Posterior cingulate gyrus (tissue), 11 donors: ENCODE measurements around the gene TBC1D22A.
A peak's percentile ranks its signal among the peaks of the same experiment; 100 is the strongest.

Experiments
- DNase-seq, 10 donors: peaks; one replicate each; pipeline versions ENCODE4 v3.0.0 to v3.0.0-alpha.2; 2020 to 2021; ENCODE audit warnings: mixed read lengths in 3 of 10
- intact Hi-C: fragments of 100-400 bp; cut with DNase I; formaldehyde crosslinking; loops from one replicate; pipeline ENCODE4 v1.15.1; 2023

TBC1D22A gene

DNA sequence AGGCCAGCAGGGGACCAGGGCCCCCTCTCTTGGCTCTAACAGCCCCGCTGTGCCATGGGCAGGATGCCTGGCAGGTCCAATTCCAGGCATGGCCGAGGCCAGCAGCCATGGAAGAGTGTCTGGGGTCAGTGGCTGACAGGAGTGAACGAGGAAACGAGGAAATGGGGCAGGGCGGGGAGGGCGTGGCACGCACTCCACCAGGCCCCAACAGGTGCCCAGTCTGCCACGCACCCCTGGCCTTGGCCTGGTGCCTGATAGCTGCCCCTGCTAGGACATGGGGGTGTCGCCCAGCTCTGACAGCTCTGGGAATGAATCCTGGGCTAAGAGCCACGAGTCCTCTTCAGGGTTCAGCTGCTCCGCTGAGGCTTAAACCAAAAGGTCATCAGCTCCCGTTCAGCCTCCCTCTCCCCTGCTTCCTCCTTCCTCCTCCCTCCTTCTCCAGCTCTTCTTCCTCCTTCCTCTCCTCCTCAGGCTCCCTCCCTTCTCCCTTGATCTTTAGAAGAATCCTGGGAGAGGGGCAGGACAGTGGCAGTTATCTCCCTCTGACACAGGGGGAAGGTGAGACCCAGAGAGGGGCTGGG, 11.5 kb upstream of the TBC1D22A start:
- intact Hi-C loops = no loop called here
- peak in 2 of 10 donors; percentile 23 to 52 for DNase-seq

DNA sequence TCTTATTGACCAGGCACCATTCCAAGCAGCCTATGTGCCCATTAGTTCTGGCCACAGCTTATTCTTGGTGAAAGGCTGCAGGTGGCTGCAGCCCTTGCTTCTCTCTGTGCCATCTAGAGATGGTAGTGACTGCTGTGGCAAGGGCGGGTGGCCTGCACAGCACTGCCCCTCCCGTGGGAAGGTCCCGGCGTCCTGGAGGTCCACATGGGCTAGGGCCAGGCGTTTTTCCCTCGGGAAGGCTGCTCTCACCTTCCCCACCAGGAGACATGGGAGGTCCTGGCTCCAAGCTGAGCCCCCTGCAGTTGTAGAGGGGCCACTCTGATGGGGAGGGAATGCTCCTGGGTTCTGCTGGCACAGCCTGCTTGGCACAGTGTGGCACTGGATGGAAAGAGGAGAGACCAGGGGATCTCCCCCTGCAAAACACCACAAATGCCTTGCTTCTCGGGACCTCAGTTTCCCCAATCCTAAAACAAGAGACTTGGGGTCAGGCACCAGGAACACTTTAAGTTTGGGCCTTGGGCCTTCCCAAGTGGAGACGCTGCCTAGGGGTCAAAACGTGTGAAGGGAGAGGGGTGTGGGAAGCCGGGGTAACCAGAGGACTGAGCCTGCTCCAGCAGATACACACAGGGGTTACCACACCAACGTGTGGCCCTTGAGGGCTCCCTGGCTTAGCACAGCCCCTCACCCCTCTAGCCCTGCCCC, 10.0 kb upstream of the TBC1D22A start:
- DNase-seq = peak in 2 of 10 donors; percentile 19 to 70
- intact Hi-C loops = no loop called here

DNA sequence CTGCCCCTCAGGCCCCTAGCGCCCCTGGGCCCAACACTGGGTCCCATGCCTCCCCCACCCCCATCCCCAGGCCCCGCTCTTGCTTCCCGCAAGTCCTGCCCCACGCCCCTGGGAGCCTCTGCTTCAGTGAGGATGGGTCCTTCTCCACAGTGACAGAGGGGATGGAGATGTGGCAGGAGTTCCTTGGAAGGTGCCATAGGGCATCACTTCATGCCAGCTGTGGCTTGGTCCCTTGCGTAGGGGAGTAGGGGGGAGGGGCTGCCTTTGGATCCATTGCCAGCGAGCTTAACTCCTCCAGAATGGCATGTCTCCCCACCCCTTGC, 9.5 kb upstream of the TBC1D22A start:
- intact Hi-C loops = no loop called here
- peak in 1 of 10 donors; percentile 15 for DNase-seq

DNA sequence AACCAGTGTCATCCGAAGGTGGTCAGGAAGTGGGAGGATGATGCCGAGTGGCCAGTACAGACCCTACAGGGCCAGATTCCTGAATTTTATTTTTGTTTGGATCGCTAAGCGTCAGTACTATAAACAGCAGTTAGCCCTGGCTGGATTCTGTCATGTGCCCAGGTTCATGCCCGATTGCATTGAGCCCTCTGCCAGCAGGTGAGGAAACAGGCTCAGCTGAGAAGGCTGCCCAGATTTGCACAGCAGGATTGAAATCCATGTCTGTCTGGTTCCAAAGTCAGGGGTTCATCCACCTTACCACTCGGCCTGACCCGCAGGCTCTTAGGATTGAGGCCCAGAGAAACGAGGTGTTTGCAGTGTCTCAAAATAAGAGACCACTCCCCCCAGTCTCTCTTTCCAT, 9.1 kb upstream of the TBC1D22A start:
- intact Hi-C loops = no loop called here
- peak in 2 of 10 donors; percentile 22 to 71 for DNase-seq

DNA sequence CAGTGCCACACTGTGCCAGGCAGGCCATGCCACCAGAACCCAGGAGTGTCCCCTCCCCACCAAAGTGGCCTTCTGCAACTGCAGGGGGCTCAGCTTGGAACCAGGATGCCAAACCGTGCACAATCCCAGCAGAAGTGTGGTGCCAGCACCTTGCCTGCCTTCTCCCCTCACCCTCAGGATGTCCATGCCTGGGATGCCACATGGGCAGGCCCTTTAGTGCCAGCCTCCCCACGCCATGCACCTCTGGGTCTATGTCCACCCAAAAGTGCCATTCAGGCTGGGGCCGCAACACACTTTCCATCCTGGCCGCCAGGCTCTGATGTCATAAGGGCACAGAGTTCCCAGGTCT, 8.7 kb upstream of the TBC1D22A start:
- intact Hi-C loops = no loop called here
- DNase-seq = no peak

DNA sequence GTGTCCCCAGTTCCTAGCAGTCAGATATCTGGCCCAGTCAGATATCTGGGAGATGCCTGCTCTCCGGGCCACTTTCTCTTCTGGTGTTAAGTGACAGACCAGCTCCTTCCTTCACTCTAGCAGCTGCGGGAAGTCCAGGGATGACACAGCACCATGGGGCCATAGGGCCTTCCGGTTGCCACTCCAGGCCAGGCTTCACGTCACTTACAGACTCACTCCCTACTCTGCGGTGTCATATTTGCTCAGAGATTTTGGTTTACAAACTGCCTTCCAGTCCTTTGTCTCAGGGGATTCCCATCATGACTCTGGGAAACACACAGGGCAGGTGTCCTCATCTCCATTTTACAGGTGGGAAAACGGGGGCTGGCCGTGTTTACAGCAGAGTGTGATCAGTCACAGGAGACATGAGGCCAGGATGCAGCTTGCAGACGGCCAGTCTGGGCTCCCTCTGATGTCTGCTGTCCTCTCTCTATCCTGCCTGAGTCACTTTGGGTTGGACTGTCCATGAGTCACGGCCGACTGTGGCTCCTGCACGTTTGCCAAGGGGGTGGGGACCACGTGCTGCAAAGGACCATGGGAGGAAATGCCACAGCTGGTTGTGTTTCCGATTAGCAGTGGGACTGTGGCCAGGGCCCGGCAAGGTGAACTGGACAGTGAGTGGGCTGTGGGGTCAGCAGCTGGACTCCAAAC, 8.2 kb upstream of the TBC1D22A start:
- DNase-seq = peak in 3 of 10 donors; percentile 80 to 90 (median 80)
- intact Hi-C loops = no loop called here

DNA sequence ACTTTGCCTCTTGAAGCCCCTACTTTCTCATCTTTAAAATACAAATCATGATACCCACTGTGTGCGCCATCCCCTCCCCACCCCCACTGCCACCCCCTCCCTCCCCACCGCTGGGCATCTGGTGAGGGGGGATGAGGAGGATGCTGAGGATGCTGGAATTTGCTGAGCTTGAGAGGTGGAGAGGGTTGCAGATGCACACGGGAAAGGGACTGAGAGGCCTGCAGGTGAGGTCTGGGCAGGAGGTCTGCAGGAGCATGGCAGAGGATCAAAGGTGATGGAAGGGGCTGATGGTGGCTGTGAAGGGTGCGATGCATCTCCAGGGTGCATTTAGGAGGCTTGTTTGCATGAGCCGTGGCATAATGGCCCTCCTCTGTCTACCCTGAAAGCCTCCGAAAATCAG, 7.6 kb upstream of the TBC1D22A start:
- intact Hi-C loops = no loop called here
- peak in 3 of 10 donors; percentile 7 to 52 (median 20) for DNase-seq

DNA sequence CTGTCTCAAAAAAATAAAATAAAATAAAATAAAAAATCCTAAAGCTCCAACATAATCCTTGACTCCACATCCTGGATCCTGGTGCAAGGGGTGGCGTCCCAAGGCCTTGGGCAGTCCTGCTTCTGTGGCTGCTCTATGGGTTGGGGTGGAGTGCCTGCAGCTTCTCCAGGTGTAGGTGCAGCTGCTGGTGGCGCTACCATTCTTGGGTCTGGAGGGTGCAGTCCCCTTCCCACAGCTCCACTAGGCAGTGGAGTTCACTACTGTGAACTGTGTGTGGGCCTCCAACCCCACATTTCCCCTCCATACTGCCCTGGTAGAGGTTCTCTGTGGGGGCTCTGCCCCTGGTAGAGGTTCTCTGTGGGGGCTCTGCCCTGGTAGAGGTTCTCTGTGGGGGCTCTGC, 6.9 kb upstream of the TBC1D22A start:
- peak in 3 of 10 donors; percentile 4 to 31 (median 25) for DNase-seq

DNA sequence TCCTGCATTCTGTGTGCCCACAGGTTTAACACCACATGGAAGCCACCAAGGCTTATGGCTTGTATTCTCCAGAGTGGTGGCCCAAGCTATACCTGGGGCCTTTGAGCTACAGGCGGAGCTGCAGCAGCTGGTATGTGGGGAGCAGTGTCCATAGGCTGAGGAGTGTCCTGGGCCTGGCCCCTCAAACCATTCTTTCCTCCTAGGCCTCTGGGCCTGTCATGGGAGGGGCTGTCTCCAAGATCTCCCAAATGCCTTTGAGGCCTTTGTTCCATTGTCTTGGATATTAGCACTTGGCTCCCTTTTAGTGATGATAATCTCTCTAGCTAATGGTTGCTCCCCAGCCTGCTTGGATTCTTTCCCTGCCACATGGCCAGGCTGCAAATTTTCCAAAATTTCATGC, 6.4 kb upstream of the TBC1D22A start:
- intact Hi-C loops = no loop called here
- DNase-seq = peak in 1 of 10 donors; percentile 23

More for the DNA sequence above, 6.9 kb upstream of the TBC1D22A start:
- intact Hi-C loops = no loop called here

DNA sequence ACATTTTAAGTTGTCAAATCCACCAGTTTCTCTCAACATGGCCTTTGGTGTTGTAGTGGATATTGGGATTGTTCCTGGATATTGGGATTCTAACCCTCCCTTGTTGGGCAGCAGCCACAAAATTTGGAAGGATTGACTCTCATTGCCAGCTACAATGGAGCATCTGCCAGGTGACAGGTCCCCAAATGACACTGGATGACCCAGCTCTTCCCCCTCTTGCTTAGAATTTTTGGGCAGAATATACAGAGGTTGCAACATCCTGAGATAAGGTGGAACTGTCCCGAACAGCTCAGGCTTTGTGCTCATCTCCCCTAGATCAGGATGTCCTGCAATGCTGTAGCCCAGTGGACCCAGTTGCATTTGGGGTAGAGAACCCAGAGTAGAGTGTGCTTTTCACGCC, 5.3 kb upstream of the TBC1D22A start:
- DNase-seq = peak in 1 of 10 donors; percentile 5
- intact Hi-C loops = no loop called here

DNA sequence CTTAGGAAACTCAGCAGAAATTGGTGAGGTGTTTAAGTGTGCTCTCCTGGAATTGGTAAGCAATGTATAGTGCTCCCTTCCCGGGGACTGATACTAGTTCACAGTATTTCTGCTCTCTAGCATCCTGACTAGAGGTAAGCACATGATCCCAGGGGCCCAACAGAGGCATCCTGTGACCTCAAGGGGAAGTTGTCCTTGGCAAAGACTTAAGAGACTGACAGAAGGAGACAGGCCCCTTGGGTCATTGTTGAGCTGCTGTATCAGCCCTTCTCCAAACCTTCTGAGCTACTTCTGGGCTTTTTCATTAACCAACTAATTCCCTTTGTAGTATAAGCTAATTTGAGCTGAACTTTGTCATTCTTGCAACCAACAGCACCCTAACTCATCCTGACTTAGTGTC, 4.3 kb upstream of the TBC1D22A start:
- DNase-seq = peak in 2 of 10 donors; percentile 13 to 14

DNA sequence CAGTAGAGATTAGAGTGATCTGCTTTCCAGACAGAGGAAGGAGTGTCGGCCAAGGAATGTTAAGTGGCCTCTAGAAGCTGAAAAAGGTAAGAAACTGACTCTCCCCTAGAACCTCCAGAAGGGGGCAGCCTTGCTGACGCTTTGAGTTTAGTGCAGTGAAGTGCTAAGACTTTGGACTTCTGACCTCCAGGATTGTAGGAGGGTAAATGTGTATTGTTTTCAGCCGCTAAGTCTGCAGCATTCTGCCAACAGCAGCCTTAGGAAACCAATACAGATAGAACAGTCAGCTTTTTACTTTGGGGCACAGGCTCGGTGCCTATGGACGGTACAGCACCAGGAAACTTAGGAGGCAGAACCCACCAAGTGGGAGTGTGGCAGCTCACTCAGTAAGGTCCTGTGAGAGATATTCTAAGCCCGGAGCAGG, 3.6 kb upstream of the TBC1D22A start:
- intact Hi-C loops = no loop called here
- DNase-seq = peak in 6 of 10 donors; percentile 19 to 76 (median 51)

More for the DNA sequence above, 4.3 kb upstream of the TBC1D22A start:
- intact Hi-C loops = no loop called here

DNA sequence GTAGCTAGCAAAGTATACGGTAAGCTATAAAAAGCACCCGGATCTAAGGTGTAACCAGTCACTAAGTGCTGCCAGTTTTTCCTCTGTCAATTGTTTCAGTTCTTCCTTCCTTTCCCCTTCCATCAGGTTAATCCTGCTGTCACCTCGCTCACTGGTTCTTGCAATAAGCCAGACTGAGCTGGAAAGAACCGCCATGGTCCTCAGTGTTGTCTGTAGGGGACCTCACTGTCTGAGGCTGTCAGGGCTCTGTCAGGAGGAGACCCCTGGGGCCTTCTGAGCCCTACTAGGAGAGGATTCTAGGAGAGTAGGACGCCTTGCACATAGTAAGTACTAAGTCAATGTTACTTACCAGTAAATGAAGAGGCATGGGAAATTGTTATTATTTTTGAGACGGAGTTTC, 1.4 kb upstream of the TBC1D22A start:
- DNase-seq = peak in 2 of 10 donors; percentile 15 to 32
- intact Hi-C loops = no loop called here

DNA sequence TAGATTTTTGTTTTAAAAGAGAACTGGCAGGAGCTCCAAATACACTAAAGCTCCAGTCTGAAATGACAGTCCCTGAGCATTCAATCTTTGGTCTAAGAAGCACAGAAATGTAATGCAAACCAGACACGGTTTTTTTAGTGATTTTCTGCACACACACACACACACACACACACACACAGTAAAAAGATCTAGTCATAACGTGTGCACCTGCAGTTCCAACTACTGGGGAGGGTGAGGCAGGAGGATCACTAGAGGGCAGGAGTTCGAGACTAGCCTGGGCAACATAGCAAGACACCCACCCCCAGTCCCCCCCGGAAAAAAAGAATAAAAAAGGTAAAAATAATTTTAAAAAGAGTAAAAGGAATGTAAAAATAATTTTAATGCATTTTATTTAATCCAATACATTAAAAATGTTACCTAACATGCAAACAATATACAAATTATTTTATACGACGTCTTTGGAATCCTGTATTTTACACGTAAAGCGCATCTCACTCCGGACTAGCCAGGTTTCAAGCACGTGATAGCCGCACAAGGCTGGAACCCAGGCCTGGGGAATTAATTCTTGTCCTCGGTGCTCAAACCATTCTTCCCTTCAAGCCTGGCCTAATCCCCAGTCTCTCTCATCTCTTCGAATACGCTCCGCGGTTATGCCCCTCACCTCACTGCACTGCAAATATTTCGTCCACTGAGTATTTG, 762 bp upstream of the TBC1D22A start:
- DNase-seq = peak in 2 of 10 donors; percentile 6 to 27
- intact Hi-C loops = no loop called here

DNA sequence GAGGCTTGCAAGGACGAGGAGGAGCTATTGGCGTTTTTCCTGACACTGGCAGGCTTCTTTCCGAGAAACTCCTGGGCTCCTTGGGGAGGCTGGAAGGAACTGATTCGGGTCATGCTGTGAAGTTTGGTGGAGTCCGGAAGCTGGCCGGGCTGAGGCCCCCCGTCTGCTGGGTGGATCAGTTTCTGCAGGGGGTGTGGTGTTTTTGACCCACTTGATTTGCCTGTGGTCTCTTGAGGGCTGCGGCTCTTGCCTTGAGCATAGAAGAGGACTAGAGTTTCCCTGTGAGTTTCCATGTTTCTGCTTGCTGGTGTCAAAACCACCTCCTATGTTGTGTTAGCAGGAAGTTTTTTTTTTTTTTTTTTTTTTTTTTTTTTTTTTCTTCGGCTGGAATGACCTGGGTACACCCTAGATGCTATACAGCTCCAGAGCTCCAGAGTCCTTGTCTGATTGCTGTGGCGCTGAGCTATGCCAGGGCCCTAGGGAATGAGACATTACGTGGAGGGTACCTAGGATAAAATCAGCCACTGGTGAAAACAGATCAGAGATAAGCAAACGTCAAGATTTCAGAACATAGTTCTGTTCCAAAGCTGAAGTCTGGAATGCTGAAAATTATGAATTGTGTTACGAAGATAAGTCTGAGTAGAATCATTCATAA, 728 bp downstream of the TBC1D22A start:
- DNase-seq = peak in 1 of 10 donors; percentile 35
- intact Hi-C loops = no loop called here

DNA sequence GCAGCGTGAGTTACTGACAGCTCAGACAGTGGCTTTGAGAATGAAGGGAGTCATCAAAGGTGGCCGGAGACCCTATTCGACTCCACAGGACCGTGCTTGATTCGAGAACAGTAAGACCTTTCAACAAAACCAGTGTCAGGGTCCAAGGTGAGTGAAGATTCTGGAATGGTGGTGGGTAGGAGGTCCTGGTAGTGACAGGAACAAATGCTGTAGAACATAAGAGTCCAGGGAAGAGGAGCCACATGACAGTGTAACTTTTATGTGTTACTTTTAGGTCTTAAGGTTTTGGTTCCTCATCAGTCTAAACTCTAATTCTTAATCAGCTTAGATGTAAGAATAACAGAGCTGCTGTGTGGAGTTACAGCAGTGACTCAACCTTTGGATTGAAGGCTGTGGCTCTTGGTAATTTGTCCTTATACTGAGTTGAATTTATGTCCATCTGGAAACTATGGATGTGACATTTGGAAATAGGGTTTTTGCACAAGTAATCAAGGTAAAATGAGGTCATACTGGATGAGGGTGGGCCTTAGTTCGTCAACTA, 1.8 kb downstream of the TBC1D22A start:
- DNase-seq = peak in 1 of 10 donors; percentile 5
- intact Hi-C loops = no loop called here

DNA sequence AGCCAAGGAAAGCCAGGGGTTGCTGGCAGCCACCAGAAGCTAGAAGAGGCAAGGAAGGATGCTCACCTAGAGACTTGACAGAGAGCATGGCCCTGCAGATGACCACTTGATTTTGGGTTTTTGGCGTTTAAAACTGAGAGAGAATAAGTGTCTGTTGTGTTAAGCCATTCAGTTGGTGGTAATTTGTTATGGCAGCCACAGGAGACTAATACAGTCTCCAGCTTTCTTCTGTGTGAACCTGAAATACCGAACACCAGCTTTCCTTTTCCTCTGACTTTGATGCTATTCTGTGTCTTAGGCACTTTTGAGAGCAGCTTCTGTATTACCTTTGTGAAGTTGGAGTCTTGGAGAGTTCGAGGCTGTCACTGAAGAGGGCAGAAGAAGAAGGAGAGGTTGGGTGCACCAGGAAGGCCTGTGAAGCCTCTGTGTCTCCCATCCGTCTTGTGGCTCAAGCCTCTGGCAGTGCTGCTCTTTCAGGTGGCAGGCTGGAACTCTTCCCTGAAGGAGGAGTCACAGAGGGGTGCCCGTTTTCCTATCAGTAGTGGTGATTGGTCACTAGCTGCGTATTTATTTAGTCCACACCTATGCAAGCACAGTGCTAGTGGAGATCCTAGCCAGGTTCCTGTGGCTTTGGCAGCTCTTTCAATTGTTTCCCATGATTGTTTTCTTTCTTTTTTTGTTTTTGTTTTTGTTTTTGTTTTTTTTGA, 2.5 kb downstream of the TBC1D22A start:
- intact Hi-C loops = no loop called here
- peak in 2 of 10 donors; percentile 3 to 17 for DNase-seq

DNA sequence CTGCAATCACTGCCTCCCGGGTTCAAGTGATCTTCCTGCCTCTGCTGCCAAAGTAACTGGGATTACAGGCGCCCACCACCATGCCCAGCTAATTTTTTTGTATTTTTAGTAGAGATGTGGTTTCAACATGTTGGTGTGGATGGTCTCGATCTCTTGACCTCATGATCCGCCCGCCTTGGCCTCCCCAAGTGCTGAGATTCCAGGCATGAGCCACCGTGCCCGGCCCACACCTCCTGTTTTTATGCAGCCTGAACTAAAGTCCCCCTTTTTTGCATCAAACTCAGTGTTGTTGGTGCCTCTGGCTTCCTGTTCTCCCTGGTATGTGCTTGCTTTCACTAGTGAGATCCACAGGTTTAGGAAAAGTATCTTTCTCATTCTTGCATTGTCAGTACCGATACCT, 4.2 kb downstream of the TBC1D22A start:
- intact Hi-C loops = no loop called here
- peak in 1 of 10 donors; percentile 28 for DNase-seq

DNA sequence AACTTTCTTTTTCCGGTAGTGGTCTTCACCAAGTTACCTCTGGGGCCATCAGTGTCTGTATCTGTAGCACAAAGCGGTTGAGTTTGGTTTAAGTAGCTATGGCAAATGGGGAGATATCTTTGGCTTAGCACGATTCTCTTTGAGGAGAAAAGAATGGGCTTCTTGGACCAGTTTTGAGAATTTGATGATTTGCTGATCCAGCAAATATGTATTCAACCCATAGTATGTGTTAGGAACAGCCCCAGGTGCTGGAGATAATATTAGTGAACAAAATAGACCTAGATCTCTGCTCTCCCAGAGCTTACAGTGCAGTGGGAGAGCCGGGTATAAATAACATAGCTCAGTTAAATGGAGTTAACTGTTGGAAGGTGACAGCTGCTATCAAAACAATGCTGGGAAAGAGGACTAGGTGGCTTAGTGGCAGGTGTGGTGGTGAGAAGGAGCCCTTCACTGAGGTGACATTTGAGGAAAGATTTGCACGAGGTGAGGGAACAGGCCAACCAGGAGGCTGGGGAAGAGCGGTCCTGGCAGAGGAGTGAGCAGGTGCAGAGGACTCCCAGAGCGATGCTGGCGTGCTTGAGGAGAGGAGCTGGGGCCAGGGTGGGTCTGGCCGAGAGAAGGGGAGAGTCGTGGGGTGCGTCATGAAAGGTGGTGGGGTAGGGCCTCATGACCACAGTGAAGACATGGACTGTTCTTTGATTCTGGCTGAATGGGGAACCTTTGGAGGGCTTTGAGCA, 5.0 kb downstream of the TBC1D22A start:
- intact Hi-C loops = no loop called here
- peak in 2 of 10 donors; percentile 45 to 71 for DNase-seq
